Thyroid gland (tissue), 4 donors: ENCODE data around the gene LARGE1.

ENCODE experiments used
- CTCF ChIP-seq, 6 experiments: fragments of 200-600 bp in 3 of 6; fragments of 450-650 bp in 3 of 6; sonication (generic) in 3 of 6; IDR thresholded peaks; one replicate each; pipeline ENCODE4 v1.5.1; 2016 to 2019; ENCODE audit warnings: antibody characterized with exemption in 6 of 6, mild to moderate bottlenecking in 2 of 6, inconsistent platforms in 1 of 6, moderate library complexity in 1 of 6
- POLR2A ChIP-seq, 2 donors: fragments of 450-650 bp; IDR thresholded peaks; one replicate each; pipeline ENCODE4 v1.6.1; 2017; ENCODE audit warnings: antibody characterized with exemption in 2 of 2, mild to moderate bottlenecking in 2 of 2, moderate library complexity in 1 of 2

GRCh38 chr22:33865248-33865647 is 55.0 kb downstream of the LARGE1 start:
- TF ChIP-seq CTCF (IDR thresholded peaks at IDR 0.05), result no peak
- no peak for TF ChIP-seq POLR2A (IDR thresholded peaks at IDR 0.05)
